ENCODE results near the gene GNPDA1. TPM values are rescaled to one million over a fixed set of nuclear protein-coding genes. Genes with fewer than 3 reads are reported as not detected.

Gene GNPDA1
- total RNA-seq, 4 donors from 2014 or later: 28.6 to 37.0 (median 33.2) TPM

GRCh38 chr5:142032747-142033631, 20.2 kb upstream of the GNPDA1 start:
- DNase-seq (ENCODE audit: low spot score) (no peak), ATAC-seq (ENCODE audit: low FRiP score) (peak; percentile 33)

GRCh38 chr5:142032150-142032549, 19.3 kb upstream of the GNPDA1 start:
- ATAC-seq (ENCODE audit: low FRiP score) (no peak), DNase-seq (ENCODE audit: low spot score) (no peak)
- no peak for TF ChIP-seq CTCF (IDR thresholded peaks at IDR 0.05)

More at GRCh38 chr5:142032747-142033631, 20.2 kb upstream of the GNPDA1 start:
- no peak for TF ChIP-seq CTCF (IDR thresholded peaks at IDR 0.05)

- DNase-seq (ENCODE audit: low spot score) (no peak), ATAC-seq (ENCODE audit: low FRiP score) (no peak)
- no peak for TF ChIP-seq CTCF (IDR thresholded peaks at IDR 0.05)
These were observed 12.8 kb upstream of the GNPDA1 start for GRCh38 chr5:142025637-142026036.

GRCh38 chr5:142024771-142025304, 12.0 kb upstream of the GNPDA1 start:
- ATAC-seq (ENCODE audit: low FRiP score) (peak; percentile 98), DNase-seq (ENCODE audit: low spot score) (peak; percentile 54)
- TF ChIP-seq CTCF (IDR thresholded peaks at IDR 0.05): no peak

GRCh38 chr5:142023836-142024235, 11.0 kb upstream of the GNPDA1 start:
- no peak for TF ChIP-seq CTCF (IDR thresholded peaks at IDR 0.05)
- ATAC-seq (ENCODE audit: low FRiP score): no peak
- DNase-seq (ENCODE audit: low spot score): no peak

- TF ChIP-seq CTCF (IDR thresholded peaks at IDR 0.05): no peak
- no peak for DNase-seq (ENCODE audit: low spot score)
- no peak for ATAC-seq (ENCODE audit: low FRiP score)
These were observed 7.4 kb upstream of the GNPDA1 start for GRCh38 chr5:142020122-142020659.
